ENCODE results near the gene KIAA1671. TPM values are rescaled to one million over a fixed set of nuclear protein-coding genes. Genes with fewer than 3 reads are reported as not detected.

The KIAA1671 gene
- total and polyA plus RNA-seq, 2 of the 4 experiments (the other 2 are of a cell fraction): 0.02 TPM; not detected in 1

DNA sequence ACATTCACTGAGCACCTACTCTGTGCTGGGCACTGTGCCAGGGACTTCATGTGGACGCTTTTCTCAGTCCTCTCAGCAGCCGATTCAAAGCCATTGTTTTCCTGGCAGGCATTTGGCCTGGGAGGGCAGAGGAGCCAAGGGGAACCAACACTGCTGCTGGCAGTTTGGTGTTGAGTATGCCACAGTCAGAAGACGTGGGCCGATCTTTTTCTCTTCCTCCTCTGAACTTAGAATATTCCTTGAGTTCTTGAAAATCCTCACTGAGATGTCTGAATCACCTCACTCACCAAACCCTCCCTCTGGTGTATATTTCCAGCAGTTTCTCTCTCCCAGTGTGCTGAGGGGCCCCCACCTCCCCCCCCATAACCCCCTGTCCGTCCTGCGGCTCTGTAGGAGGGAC, 132.6 kb downstream of the KIAA1671 start:
- H3K4me3 ChIP-seq (ENCODE audit: insufficient read depth, low read depth, low read length): no peak overlapping the region
- H3K56ac ChIP-seq (ENCODE audit: extremely low read depth, insufficient read depth, low read length): no peak overlapping the region
- no peak overlapping the region for H3K4ac ChIP-seq (ENCODE audit: low read depth, low read length)
- dilution Hi-C loops (cut with HindIII; ENCODE audit: low sequenced_read_pairs, unreplicated experiment) (no loop called here), in situ Hi-C loops (cut with MboI; ENCODE audit: low sequenced_read_pairs) (loop anchor here (10.0 kb wide), 1 partner anchor 60 kb away; no protein-coding TSS in a partner anchor), intact Hi-C loops (cut with micrococcal nuclease) (no loop called here)
- H3K9ac ChIP-seq (ENCODE audit: low read depth, low read length): no peak overlapping the region
- no peak overlapping the region for H4K5ac ChIP-seq (ENCODE audit: low read depth, low read length)
- H4K8ac ChIP-seq (ENCODE audit: low read depth in 2 of 2, low read length in 2 of 2): no peak overlapping the region
- H4K91ac ChIP-seq (ENCODE audit: insufficient read depth, low read depth, low read length): no peak overlapping the region
- ChIA-PET CTCF (no interaction called here), POLR2A (ENCODE audit: unreplicated experiment) (no interaction called here)
- H3K9me3 ChIP-seq (ENCODE audit: control insufficient read depth, insufficient read depth, low read length): no peaks in the 10 kb centered on the region
- H3K4me2 ChIP-seq (ENCODE audit: low read depth, low read length): no peak overlapping the region
- no peak overlapping the region for H3K18ac ChIP-seq (ENCODE audit: low read depth, low read length)
- TF ChIP-seq BHLHE40 (IDR thresholded peaks at IDR 0.05; ENCODE audit: low read depth, low read length): no peak
- no peak for TF ChIP-seq FOS (IDR thresholded peaks at IDR 0.05; ENCODE audit: low read depth, low read length)
- TF ChIP-seq, protein P1, sequence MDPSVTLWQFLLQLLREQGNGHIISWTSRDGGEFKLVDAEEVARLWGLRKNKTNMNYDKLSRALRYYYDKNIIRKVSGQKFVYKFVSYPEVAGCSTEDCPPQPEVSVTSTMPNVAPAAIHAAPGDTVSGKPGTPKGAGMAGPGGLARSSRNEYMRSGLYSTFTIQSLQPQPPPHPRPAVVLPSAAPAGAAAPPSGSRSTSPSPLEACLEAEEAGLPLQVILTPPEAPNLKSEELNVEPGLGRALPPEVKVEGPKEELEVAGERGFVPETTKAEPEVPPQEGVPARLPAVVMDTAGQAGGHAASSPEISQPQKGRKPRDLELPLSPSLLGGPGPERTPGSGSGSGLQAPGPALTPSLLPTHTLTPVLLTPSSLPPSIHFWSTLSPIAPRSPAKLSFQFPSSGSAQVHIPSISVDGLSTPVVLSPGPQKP (IDR thresholded peaks at IDR 0.05; ENCODE audit: borderline replicate concordance, low read depth, low read length): no peak
- TF ChIP-seq POLR2A (IDR thresholded peaks at IDR 0.05; ENCODE audit: low read depth, low read length): no peak
- TF ChIP-seq RFX5 (IDR thresholded peaks at IDR 0.05; ENCODE audit: low read depth, low read length): no peak
- TF ChIP-seq SMC3 (IDR thresholded peaks at IDR 0.05; ENCODE audit: low read depth, low read length): no peak
- TF ChIP-seq, protein P2, sequence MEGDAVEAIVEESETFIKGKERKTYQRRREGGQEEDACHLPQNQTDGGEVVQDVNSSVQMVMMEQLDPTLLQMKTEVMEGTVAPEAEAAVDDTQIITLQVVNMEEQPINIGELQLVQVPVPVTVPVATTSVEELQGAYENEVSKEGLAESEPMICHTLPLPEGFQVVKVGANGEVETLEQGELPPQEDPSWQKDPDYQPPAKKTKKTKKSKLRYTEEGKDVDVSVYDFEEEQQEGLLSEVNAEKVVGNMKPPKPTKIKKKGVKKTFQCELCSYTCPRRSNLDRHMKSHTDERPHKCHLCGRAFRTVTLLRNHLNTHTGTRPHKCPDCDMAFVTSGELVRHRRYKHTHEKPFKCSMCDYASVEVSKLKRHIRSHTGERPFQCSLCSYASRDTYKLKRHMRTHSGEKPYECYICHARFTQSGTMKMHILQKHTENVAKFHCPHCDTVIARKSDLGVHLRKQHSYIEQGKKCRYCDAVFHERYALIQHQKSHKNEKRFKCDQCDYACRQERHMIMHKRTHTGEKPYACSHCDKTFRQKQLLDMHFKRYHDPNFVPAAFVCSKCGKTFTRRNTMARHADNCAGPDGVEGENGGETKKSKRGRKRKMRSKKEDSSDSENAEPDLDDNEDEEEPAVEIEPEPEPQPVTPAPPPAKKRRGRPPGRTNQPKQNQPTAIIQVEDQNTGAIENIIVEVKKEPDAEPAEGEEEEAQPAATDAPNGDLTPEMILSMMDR (conservative IDR thresholded peaks at IDR 0.05; ENCODE audit: low read depth, low read length): no peak
- no peak for TF ChIP-seq CEBPB (IDR thresholded peaks at IDR 0.05; ENCODE audit: low read depth, low read length)
- no peak overlapping the region for H2AK5ac ChIP-seq (ENCODE audit: low read depth, low read length)
- DNase-seq (no peak), ATAC-seq (ENCODE audit: low read depth) (no peak)
- no peaks in the 10 kb centered on the region for H4K20me1 ChIP-seq (ENCODE audit: insufficient read depth, low read length)
- H3K36me3 ChIP-seq (ENCODE audit: control insufficient read depth, insufficient read depth, low read length): no peaks in the 10 kb centered on the region
- H2AFZ ChIP-seq (replicated peaks; ENCODE audit: low read length, poor library complexity): no peak overlapping the region
- no peaks in the 10 kb centered on the region for H3K79me1 ChIP-seq (ENCODE audit: low read depth in 1 of 2, low read length in 2 of 2)
- WGBS, 2 experiments (ENCODE audit: extremely low coverage in 2 of 2, insufficient read length in 1 of 2): no CpG with 5 or more reads among the region's 6 CpGs
- H2AK9ac ChIP-seq (replicated peaks; ENCODE audit: low read depth, low read length, poor library complexity): no peak overlapping the region
- no peak overlapping the region for H2BK120ac ChIP-seq (ENCODE audit: low read depth, low read length)
- BruUV-seq (replicated peaks): no TSS peak
- no peak overlapping the region for H3K27ac ChIP-seq (ENCODE audit: insufficient read depth, low read length)
- no peak overlapping the region for H2BK15ac ChIP-seq (ENCODE audit: low read depth, low read length)
- H2BK5ac ChIP-seq (ENCODE audit: low read depth, low read length, poor library complexity, severe bottlenecking): no peak overlapping the region
- no peaks in the 10 kb centered on the region for H3K9me1 ChIP-seq (ENCODE audit: insufficient read depth, low read length)
- H3K4me1 ChIP-seq (ENCODE audit: control insufficient read depth, insufficient read depth, low read length): no peaks in the 10 kb centered on the region
- H3K14ac ChIP-seq (replicated peaks; ENCODE audit: low read depth, low read length): no peak overlapping the region
- no peak overlapping the region for H2BK20ac ChIP-seq (ENCODE audit: low read depth, low read length)
- no peak overlapping the region for H3K23ac ChIP-seq (ENCODE audit: low read depth, low read length)
- no peaks in the 10 kb centered on the region for H3K27me3 ChIP-seq (ENCODE audit: control insufficient read depth, insufficient read depth, low read length)
